ENCODE results near the gene TIMM17A.

TIMM17A gene

GRCh38 chr1:201914456-201915235, 40.7 kb upstream of the TIMM17A start:
- Histone ChIP-seq H3K27me3 (replicated peaks) (no peaks in the 10 kb centered on the region), H3K27ac (no peak overlapping the region), H3K36me3 (replicated peaks) (no peaks in the 10 kb centered on the region), H3K4me3 (ENCODE audit: low read depth, low read length) (no peak overlapping the region)
- in situ Hi-C loops (cut with HindIII; ENCODE audit: low pct_ligation_motif_present, low sequenced_read_pairs): no loop called here
- TF ChIP-seq CTCF (IDR thresholded peaks at IDR 0.05; ENCODE audit: low read depth, low read length, missing control alignments): no peak
- DNase-seq: no peak

GRCh38 chr1:201916649-201917249, 38.6 kb upstream of the TIMM17A start:
- Histone ChIP-seq H3K27me3 (replicated peaks) (no peaks in the 10 kb centered on the region), H3K36me3 (replicated peaks) (no peaks in the 10 kb centered on the region), H3K27ac (peak overlapping the region; percentile 69), H3K4me3 (ENCODE audit: low read depth, low read length) (no peak overlapping the region)
- DNase-seq: peak; percentile 87
- no peak for TF ChIP-seq CTCF (IDR thresholded peaks at IDR 0.05; ENCODE audit: low read depth, low read length, missing control alignments)
- in situ Hi-C loops (cut with HindIII; ENCODE audit: low pct_ligation_motif_present, low sequenced_read_pairs): no loop called here

- peak overlapping the region; percentile 69 for H3K27ac ChIP-seq
- H3K4me3 ChIP-seq (ENCODE audit: low read depth, low read length): no peak overlapping the region
- no peaks in the 10 kb centered on the region for H3K27me3 ChIP-seq (replicated peaks)
- TF ChIP-seq CTCF (IDR thresholded peaks at IDR 0.05; ENCODE audit: low read depth, low read length, missing control alignments): no peak
- no peaks in the 10 kb centered on the region for H3K36me3 ChIP-seq (replicated peaks)
- peak; percentile 75 for DNase-seq
- in situ Hi-C loops (cut with HindIII; ENCODE audit: low pct_ligation_motif_present, low sequenced_read_pairs): no loop called here
These were observed 37.8 kb upstream of the TIMM17A start for GRCh38 chr1:201917362-201918033.

- H3K27ac ChIP-seq: no peak overlapping the region
- in situ Hi-C loops (cut with HindIII; ENCODE audit: low pct_ligation_motif_present, low sequenced_read_pairs): no loop called here
- DNase-seq: no peak
These were observed 37.0 kb upstream of the TIMM17A start for GRCh38 chr1:201918343-201918742.

GRCh38 chr1:201921952-201922558, 33.2 kb upstream of the TIMM17A start:
- no peak overlapping the region for H3K27ac ChIP-seq
- DNase-seq: no peak
- in situ Hi-C loops (cut with HindIII; ENCODE audit: low pct_ligation_motif_present, low sequenced_read_pairs): no loop called here
- no peak overlapping the region for H3K4me3 ChIP-seq (ENCODE audit: low read depth, low read length)
- no peak for TF ChIP-seq CTCF (IDR thresholded peaks at IDR 0.05; ENCODE audit: low read depth, low read length, missing control alignments)
- H3K36me3 ChIP-seq (replicated peaks): no peaks in the 10 kb centered on the region
- H3K27me3 ChIP-seq (replicated peaks): no peaks in the 10 kb centered on the region

More at GRCh38 chr1:201918343-201918742, 37.0 kb upstream of the TIMM17A start:
- H3K27me3 ChIP-seq (replicated peaks): no peaks in the 10 kb centered on the region
- H3K4me3 ChIP-seq (ENCODE audit: low read depth, low read length): no peak overlapping the region
- no peaks in the 10 kb centered on the region for H3K36me3 ChIP-seq (replicated peaks)
- no peak for TF ChIP-seq CTCF (IDR thresholded peaks at IDR 0.05; ENCODE audit: low read depth, low read length, missing control alignments)

All from brain microvascular endothelial cell (primary cell).